ENCODE data around the gene TIMELESS. TPM values are rescaled to one million over a fixed set of nuclear protein-coding genes. Genes with fewer than 3 reads are reported as not detected.

The TIMELESS gene
- total RNA-seq, 2 experiments from 2014 or later, result 40.1 to 47.1 TPM

DNA sequence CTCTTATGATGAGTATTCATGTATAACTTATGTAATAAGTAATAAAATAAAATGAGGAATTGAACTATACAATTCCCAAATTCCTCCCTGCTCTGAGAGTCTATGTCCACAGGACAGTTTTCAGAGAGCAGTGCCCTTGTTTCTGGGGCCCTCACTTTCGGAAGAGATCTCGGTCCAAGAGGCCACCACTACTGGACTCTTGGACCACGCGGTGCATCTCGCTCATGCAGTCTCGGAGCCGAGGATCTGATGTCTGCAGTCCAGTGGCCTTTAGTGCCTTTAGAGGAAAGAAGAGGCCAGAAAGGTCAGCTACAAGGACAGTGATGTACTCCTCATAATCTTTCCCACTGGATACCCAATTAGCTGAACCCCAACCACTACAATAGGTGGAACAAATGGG, 30.4 kb upstream of the TIMELESS start:
- ATAC-seq (ENCODE audit: low read depth), result no peak
- H3K4me1 Mint-ChIP-seq, result peaks cover 6% of the 10 kb centered on the region

DNA sequence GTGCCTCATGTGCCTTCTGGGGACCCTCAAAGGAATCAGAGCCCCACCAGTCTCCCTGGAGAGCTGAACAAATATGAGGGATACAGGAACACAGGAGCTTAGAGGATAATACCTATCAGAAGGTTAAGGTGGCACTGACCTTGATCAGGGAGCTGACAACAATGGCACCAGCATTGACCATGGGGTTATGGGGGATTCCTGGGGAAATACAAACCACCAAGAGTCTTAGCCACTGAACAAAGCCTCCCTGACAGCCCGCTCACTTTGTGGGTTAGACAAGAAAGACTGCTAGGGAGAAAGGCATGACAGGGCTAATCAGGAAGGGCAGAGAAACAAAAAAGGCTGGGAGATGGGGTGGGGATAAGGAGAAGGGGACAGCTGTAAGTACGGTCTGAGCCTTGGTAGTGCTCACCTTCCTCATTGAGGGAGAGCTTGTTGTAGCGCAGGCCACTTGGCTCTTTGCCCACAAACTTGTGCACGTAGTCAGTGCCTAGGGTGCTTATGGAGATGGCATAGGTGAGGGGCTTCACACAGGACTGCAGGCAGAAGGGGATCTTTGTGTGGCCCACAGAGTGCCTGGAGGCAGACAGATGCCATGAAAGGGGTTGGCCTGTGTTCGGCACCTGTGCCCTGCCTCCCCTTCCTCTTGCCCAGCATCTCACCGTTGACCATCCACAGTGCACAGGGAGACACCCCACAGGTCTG, 28.4 kb upstream of the TIMELESS start:
- ATAC-seq (ENCODE audit: low read depth) (no peak), DNase-seq (no peak)
- Mint-ChIP-seq H3K27me3 (no peaks in the 10 kb centered on the region), H3K4me1 (peaks cover 8% of the 10 kb centered on the region), H3K9me3 (no peaks in the 10 kb centered on the region), H3K4me3 (no peak overlapping the region), H3K36me3 (peaks cover 8% of the 10 kb centered on the region), H3K27ac (no peak overlapping the region)
- POLR2A ChIA-PET, result no interaction called here

More for the DNA sequence above, 30.4 kb upstream of the TIMELESS start:
- Mint-ChIP-seq H3K4me3 (no peak overlapping the region), H3K27me3 (no peaks in the 10 kb centered on the region), H3K36me3 (peaks cover 4% of the 10 kb centered on the region), H3K27ac (no peak overlapping the region), H3K9me3 (no peaks in the 10 kb centered on the region)
- no peak for DNase-seq
- POLR2A ChIA-PET, result no interaction called here

DNA sequence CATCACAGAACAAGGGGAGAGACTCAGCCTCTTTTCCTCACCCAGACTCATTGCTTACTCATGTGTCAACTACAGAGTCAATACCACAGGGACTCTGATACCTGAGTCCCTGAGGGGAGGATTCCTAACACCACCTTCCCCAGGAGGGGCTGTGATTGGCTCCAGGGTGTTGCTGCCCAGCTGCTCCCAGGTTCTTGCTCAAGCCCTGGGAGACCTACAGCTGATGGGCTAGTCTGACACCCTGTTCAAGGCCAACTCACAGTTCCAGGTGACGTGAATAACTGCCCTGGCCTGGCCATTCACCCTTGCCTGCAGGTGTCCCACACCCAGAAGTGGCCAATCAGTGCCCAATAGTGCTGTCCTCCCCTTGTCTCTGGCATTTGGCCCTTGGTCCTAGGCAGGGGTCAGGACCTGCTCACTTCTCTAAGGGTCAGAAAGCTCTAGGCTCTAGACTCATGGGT, 27.8 kb upstream of the TIMELESS start:
- no peak for DNase-seq
- peaks cover 8% of the 10 kb centered on the region for H3K4me1 Mint-ChIP-seq
- no peak overlapping the region for H3K27ac Mint-ChIP-seq
- POLR2A ChIA-PET, result no interaction called here
- no peaks in the 10 kb centered on the region for H3K27me3 Mint-ChIP-seq
- H3K36me3 Mint-ChIP-seq, result peaks cover 8% of the 10 kb centered on the region
- H3K9me3 Mint-ChIP-seq, result no peaks in the 10 kb centered on the region
- no peak overlapping the region for H3K4me3 Mint-ChIP-seq
- ATAC-seq (ENCODE audit: low read depth), result no peak

DNA sequence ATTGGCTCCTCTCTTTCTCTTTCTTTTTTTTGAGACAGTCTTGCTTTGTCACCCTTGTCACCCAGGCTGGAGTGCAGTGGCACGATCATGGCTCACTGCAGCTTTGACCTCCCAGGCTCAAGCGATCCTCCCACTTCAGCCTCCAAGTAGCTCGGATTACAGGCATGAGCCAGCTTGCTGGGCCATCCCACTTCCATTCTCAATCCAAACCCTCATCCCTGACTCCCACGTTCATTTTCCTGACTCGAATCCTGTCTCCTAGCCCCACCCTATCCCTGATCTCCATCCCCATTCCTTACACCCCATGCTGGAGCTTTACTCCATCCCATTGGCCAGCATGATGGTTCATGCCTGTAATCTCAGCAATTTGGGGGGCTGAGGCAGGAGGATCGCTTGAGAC, 26.9 kb upstream of the TIMELESS start:
- Mint-ChIP-seq H3K9me3 (no peaks in the 10 kb centered on the region), H3K4me1 (peaks cover 12% of the 10 kb centered on the region), H3K36me3 (peaks cover 8% of the 10 kb centered on the region), H3K4me3 (no peak overlapping the region), H3K27ac (no peak overlapping the region), H3K27me3 (no peaks in the 10 kb centered on the region)
- DNase-seq (no peak), ATAC-seq (ENCODE audit: low read depth) (no peak)
- POLR2A ChIA-PET, result no interaction called here

DNA sequence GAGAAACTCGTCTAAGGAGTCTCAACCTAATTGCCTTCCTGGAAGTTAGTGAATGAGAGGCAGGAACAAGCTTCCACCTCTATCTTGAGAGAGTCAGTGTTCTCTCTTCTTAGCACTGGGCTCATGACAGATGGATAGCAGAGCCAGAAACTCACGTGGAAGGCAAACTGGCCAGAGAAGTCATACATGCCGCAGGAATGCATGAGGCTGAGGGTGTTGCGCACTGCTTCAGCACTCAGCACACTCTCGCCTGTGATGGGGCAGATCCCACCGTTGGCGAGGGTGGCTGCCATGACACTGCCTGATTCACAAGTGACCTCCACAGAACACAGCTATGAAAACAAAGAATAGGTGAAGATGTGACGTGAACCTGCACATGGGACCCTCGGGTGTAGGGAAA, 25.2 kb upstream of the TIMELESS start:
- H3K9me3 Mint-ChIP-seq, result no peaks in the 10 kb centered on the region
- H3K36me3 Mint-ChIP-seq, result peaks cover 12% of the 10 kb centered on the region
- H3K4me1 Mint-ChIP-seq, result peaks cover 13% of the 10 kb centered on the region
- H3K27me3 Mint-ChIP-seq, result no peaks in the 10 kb centered on the region
- DNase-seq (no peak), ATAC-seq (ENCODE audit: low read depth) (no peak)
- POLR2A ChIA-PET, result no interaction called here
- H3K4me3 Mint-ChIP-seq, result no peak overlapping the region
- no peak overlapping the region for H3K27ac Mint-ChIP-seq

DNA sequence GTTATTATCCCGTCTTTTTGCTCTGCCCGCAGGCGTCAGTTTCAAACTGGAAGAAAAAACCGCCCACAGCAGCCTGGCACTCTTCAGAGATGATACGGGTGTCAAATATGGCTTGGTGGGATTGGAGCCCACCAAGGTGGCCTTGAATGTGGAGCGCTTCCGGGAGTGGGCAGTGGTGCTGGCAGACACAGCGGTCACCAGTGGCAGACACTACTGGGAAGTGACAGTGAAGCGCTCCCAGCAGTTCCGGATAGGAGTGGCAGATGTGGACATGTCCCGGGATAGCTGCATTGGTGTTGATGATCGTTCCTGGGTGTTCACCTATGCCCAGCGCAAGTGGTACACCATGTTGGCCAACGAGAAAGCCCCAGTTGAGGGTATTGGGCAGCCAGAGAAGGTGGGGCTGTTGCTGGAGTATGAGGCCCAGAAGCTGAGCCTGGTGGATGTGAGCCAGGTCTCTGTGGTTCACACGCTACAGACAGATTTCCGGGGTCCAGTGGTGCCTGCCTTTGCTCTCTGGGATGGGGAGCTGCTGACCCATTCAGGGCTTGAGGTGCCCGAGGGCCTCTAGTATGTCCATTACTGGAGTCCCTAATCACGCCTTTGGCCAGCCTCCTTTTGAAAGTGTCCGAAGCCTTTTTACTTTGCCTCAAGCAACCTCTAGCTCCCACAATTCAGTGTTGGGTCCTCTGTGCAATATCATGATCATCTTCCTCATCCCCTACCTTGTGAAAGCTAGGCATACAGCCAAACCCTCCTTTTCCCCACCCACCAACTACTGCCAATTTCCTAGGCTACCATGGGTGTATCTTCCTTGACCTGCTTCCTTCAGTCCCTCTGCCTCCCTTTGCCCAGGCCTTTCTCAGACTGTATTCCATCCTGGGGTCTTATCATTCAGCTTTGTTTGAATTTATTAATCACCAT, 20.0 kb upstream of the TIMELESS start:
- DNase-seq (peak; percentile 32), ATAC-seq (ENCODE audit: low read depth) (no peak)
- peaks cover 22% of the 10 kb centered on the region for H3K4me1 Mint-ChIP-seq
- peak overlapping the region; percentile 94 for H3K4me3 Mint-ChIP-seq
- H3K27me3 Mint-ChIP-seq, result no peaks in the 10 kb centered on the region
- POLR2A ChIA-PET, result interaction anchor here (0.5 to 2.1 kb wide), 2 partner anchors 20 to 307 kb away, joined by 5 to 9 read pairs; partner anchors contain the start of gene TIMELESS
- H3K9me3 Mint-ChIP-seq, result no peaks in the 10 kb centered on the region
- peak overlapping the region; percentile 97 for H3K27ac Mint-ChIP-seq
- H3K36me3 Mint-ChIP-seq, result peaks cover 10% of the 10 kb centered on the region

DNA sequence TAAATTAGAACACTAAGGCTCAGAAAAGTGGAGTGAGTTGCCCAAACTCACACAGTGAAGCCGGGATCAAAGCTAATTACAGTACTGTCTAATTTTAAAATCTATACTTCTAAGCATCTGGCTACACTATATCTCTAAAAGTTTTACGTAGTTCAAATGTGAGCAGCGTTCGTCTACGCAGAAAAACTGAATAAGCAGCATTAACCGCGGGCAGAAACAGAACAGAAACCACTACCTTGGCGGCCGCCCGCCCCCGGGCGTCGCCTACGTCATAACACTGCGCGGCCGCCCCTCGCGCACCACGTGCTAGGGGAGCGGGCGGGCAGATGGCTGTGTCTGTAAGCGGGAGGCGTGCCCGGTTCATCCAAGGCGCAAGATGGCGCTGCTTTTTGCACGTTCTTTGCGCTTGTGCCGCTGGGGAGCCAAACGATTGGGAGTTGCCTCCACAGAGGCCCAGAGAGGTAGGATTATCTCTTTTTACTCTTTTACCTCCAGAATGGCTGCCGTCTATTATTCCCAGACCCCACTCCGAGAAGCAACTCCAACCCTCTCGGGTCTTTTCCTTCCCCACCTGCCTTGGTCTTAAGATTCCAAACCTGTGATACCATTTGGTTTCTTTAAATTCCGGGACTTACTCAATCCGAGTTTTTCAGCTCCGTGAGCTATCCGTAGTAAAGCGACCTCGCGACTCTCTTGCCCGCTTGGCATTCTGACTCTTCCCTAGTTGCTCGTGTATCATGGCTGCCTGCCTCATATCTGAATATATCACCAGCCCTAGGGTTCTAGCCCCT, 19.2 kb upstream of the TIMELESS start, which contains the start of gene SPRYD4:
Gene SPRYD4 (plus strand): TSS at position 363 of the 791 bp plus-strand sequence. CDS start 14 bp downstream, at position 377.
- Mint-ChIP-seq H3K9me3 (no peaks in the 10 kb centered on the region), H3K4me1 (peaks cover 25% of the 10 kb centered on the region), H3K36me3 (peaks cover 8% of the 10 kb centered on the region), H3K4me3 (peak within 1 kb of the TSS; percentile 94), H3K27me3 (no peaks in the 10 kb centered on the region), H3K27ac (peak within 1 kb of the TSS; percentile 97)
- POLR2A ChIA-PET, result interaction anchor here (0.5 to 2.1 kb wide), 8 partner anchors 11 to 306 kb away, joined by 3 to 9 read pairs (median 5); partner anchors contain the start of genes ANKRD52, IL23A, RBMS2 and STAT2
- ATAC-seq (ENCODE audit: low read depth), result peak; percentile 96
- peak; percentile 96 for DNase-seq

DNA sequence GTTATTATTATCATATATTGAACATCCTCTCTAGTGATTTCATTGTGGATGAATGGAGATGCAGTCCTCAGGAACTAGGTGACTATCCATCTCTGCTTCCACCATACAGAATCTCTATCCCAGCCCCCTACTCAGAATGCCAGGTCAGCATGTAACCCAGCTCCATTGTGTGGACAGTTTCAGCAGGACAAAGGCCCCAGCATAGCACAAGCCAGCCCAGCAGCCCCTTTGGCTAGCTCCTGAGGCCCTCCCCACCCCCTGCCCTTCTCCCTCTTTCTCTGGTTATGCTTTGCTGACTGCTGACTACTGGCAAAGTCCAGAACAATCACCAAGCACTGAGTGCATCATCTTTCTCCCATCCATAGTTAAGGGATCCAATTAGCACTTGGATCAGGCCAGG, 13.3 kb upstream of the TIMELESS start:
- no peak overlapping the region for H3K4me3 Mint-ChIP-seq
- POLR2A ChIA-PET, result no interaction called here
- no peaks in the 10 kb centered on the region for H3K9me3 Mint-ChIP-seq

DNA sequence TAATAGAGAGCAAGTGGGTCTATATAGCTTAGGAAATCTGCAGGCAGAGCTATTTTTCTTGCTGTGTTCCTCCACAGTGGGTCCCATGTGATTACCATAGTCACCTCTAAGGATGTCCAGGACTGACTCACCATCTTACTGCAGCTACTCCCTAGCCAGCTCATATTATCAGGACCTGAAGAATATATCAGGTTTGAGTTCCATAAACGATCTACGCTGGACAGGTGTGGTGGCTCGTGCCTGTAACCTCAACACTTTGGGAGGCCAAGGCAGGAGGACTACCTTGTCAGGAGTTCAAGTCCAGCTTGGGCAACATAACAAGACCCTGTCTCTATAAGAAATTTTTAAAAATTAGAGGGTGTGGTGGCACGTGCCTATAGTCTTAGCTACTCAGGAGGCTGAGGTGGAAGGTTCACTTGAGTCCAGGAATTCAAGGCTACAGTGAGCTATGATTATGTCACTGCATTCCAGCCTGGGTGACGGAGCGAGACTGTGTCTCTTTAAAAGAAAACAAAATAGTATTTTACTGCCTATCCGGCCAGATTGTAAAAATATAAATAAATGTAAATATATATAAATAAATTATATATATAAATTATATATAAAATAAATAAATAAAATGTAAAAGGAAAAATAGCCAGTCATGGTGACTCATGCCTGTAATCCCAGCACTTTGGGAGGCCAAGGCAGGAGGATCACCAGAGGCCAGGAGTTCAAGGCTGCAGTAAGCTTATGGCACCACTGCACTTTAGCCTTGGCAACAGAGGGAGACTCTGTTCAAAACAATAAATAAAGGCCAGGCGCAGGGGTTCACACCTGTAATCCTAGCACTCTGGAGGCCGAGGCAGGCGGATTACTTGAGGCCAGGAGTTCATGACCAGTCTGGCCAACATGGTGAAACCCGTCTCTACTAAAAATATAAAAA, 12.3 kb upstream of the TIMELESS start:
- no peak overlapping the region for H3K4me3 Mint-ChIP-seq
- H3K27me3 Mint-ChIP-seq, result no peaks in the 10 kb centered on the region
- H3K4me1 Mint-ChIP-seq, result peaks cover 5% of the 10 kb centered on the region
- POLR2A ChIA-PET, result interaction anchor here (0.9 to 1.6 kb wide), 2 partner anchors 12 to 191 kb away, joined by 3 to 7 read pairs; partner anchors contain the start of gene TIMELESS
- H3K27ac Mint-ChIP-seq, result no peak overlapping the region
- ATAC-seq (ENCODE audit: low read depth), result no peak
- no peaks in the 10 kb centered on the region for H3K36me3 Mint-ChIP-seq
- no peaks in the 10 kb centered on the region for H3K9me3 Mint-ChIP-seq
- DNase-seq, result no peak

More for the DNA sequence above, 13.3 kb upstream of the TIMELESS start:
- ATAC-seq (ENCODE audit: low read depth), result no peak
- H3K4me1 Mint-ChIP-seq, result peaks cover 7% of the 10 kb centered on the region
- no peaks in the 10 kb centered on the region for H3K27me3 Mint-ChIP-seq
- DNase-seq, result no peak
- H3K27ac Mint-ChIP-seq, result no peak overlapping the region
- no peaks in the 10 kb centered on the region for H3K36me3 Mint-ChIP-seq

DNA sequence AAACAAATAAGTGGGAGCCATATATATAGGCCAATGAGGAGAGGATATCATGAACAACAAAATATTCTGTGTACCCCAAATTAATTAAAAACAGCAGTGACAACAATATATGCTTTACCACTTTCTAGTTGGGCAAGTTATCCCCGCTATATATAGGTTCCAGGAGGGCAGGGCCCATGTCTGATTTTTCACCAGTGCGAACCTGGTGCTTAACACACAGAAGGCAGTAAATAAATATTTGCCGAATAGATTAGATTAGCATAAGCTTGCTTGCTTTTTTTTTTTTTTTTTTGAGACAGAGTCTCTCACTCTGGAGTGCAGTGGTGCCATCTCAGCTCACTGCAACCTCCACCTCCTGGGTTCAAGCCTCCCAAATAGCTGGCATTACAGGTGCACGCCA, 8.6 kb upstream of the TIMELESS start:
- Mint-ChIP-seq H3K27me3 (peaks cover 2% of the 10 kb centered on the region), H3K27ac (no peak overlapping the region), H3K4me3 (no peak overlapping the region), H3K36me3 (no peaks in the 10 kb centered on the region), H3K4me1 (no peaks in the 10 kb centered on the region), H3K9me3 (no peaks in the 10 kb centered on the region)
- POLR2A ChIA-PET, result interaction anchor here (1.2 kb wide), 1 partner anchor 10 kb away, joined by 3 read pairs; no protein-coding TSS in a partner anchor
- ATAC-seq (ENCODE audit: low read depth) (no peak), DNase-seq (no peak)

DNA sequence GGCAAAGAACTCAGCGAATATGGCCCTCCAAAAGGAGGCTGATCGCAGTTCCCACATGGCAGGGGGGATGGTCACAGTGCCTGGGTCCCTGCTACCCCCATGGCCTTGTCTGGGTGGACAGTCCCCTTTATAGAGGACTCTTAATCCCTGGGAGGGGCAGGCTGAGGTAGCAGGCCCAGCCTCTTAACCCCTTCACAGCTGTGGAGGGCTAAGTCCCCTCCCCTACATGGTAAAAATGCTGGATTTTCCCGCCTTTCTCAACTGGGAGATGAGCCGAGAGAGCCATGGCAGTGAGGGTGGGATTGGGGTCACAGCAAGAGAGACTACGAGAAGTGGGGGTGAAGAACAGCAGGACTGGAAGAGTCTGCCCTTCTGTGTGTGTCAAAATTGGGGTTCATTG, 5.3 kb upstream of the TIMELESS start, which contains the start of gene MIP:
Gene MIP (minus strand): TSS at position 101 of the 400 bp plus-strand sequence. CDS start 44 bp downstream, at position 57.
- Mint-ChIP-seq H3K4me1 (peaks cover 7% of the 10 kb centered on the region), H3K27ac (no peak within 1 kb of the TSS), H3K9me3 (no peaks in the 10 kb centered on the region), H3K36me3 (no peaks in the 10 kb centered on the region), H3K27me3 (peaks cover 2% of the 10 kb centered on the region), H3K4me3 (no peak within 1 kb of the TSS)
- ATAC-seq (ENCODE audit: low read depth) (no peak), DNase-seq (no peak)
- POLR2A ChIA-PET, result no interaction called here

DNA sequence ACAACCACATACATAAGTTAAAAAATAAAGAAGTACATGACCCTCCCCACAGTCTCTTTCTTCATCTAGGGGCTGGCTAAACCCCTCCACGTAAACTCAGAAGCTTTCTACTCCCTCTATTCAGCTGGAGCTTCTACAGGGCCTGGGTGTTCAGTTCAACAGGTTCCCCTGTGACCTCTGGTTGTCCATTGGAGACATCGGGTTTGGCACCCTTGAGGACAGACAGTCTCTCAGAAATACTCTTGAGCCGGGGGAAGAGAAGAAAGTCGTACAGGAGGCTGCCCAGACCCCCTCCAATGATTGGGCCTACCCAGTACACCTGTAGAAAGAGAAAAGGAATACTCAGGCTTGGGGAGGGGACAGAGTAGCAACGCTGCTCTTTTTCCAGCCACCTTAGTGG, 1.9 kb upstream of the TIMELESS start:
- peaks cover 8% of the 10 kb centered on the region for H3K36me3 Mint-ChIP-seq
- no peak overlapping the region for H3K4me3 Mint-ChIP-seq
- H3K9me3 Mint-ChIP-seq, result no peaks in the 10 kb centered on the region
- H3K27ac Mint-ChIP-seq, result no peak overlapping the region
- POLR2A ChIA-PET, result interaction anchor here (0.6 to 3.1 kb wide), 3 partner anchors 13 to 260 kb away, joined by 3 to 27 read pairs (median 3); partner anchors contain the start of gene STAT2
- H3K27me3 Mint-ChIP-seq, result peaks cover 2% of the 10 kb centered on the region
- ATAC-seq (ENCODE audit: low read depth) (no peak), DNase-seq (no peak)
- H3K4me1 Mint-ChIP-seq, result peaks cover 21% of the 10 kb centered on the region
